Middle frontal gyrus (tissue), 1 donor: Measurements from ENCODE around the gene ALDH4A1.
"Not testable (repeated sequence)": the region's sequence is repeated elsewhere in the genome, so short reads cannot be mapped to it uniquely, and the experiment has no call there.

ENCODE experiments used
- DNase-seq: peaks from one replicate; pipeline ENCODE4 v3.0.0-alpha.2; 2015; ENCODE audit warnings: low spot score; ENCODE audit errors: extremely low spot score

ALDH4A1 gene

DNA sequence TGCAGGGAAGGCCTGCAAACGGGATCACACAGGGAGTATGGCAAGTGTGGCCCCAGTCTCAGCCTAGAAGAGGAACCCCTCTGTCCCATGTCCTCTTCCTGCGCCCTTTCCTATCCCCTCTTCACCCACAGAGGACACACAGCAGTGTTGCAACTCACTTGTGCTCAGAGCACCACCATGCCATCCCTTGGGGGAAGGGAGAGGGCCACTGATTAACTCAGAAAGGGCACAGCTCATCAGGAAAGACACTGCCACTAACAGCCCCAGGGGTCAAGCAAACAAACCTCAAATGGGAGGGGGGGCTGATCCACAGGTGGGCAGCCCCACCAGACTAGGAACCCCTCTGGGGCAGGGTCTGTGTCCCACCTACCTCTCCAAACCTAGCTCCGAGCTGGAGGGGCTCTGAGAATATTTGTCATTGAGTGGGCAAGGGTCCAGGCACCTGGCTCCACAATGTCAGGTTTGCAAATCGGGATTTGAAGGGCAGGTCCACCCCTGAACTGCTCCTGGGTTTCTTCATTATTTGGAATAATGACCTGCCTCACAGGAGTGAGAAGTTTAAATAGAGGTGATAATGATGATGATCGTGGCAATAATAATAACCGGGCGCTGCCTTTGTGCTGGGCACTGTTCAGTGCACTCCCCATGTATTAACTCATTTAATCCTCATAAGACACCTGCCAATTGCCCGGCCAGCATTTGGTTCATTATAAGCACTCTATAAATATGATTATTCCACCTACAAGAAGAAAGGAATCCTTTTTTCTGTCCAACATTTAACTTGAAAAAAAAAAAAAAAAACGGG is 1.0 kb downstream of the ALDH4A1 start:
- DNase-seq = no peak

DNA sequence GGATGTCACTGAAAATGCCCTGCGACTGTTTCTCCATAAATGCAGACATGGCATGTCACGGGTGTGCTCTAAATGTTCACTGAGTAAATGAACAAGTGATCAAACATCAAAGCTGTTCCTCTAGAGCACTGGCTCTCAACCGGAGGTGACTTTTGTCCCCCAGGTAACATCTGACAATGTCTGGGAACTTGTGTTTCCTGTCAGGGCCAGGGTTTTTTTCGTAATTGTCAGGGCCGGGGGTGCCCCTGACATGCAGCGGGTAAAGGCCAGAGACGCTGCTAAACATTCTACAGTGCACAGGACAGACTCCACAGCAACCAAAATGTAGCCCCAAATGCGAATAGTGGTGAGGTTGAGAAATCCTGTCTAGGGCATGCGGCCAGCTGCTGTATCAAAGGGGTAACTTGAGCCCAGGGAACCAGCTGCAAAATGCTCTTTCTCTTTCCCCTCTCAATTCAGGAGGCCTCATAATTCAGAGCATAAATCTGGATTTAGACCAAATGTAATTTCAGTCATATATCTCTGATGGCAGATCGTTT is 2.0 kb downstream of the ALDH4A1 start:
- no peak for DNase-seq

DNA sequence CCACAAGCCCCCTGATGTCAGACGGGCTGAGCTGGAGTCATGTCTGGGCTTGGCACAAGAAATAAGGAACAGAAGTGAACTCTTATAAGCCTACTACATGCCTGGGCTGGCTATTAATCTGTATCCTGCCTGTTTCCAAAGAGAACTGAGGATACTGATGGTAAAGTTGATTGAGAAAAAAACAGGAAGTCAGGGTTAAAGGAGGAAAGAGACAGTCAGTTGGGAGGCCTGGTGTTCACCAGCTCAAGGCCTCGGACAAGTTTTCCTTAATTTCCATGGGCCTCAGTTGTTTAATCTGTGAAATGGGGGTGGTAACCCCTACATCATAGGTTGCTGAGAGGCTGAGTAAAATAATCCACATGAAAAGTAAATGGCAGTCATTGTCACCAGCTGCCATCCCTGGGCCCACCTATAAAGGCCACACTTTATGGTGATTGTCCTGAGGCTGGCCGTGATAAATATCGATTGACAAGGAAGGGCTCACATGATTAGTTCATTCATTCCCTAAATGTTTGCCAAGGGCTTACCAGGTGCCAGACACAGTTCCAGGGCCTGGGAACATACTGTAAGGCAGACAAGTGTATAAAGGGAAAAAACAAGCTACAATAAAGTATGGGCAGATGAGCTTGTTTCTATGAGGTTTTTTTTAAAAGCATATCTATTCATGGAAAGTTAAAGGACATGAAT is 2.8 kb downstream of the ALDH4A1 start:
- no peak for DNase-seq

DNA sequence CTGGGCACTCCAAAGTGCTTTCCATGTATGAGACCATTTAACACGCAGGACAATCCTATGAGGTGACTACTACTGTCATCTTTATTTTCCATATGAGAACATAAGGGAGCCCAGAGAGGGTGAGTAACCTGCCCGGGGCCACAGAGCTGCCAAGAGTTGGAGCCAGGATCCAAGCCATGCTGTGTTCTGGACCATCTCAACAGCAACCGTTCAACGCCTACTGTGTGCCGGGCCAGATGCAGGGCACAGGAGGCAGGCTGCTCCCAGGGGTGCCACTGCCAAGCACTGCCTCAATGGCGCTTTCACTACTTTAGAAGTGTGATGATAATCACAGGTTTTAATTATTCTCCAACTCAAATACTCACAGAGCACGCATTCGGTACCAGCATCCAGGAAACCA is 3.8 kb downstream of the ALDH4A1 start:
- DNase-seq = no peak

DNA sequence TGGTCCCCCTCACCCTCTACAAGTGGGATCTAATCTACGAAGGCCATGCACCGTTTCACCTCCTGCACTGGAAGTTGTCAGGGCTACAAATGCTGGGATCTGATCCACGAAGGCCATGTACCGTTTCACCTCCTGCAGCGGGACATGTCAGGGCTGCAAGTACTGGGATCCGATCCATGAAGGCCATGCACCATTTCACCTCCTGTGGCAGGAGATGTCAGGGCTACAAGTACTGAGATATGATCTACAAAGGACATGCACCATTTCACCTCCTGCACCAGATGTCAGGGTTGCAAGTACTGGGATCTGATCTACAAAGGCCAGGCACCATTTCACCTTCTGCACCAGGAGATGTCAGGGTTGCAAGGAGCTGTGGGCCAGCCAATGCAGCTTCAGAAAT is 7.0 kb downstream of the ALDH4A1 start:
- DNase-seq = no peak

DNA sequence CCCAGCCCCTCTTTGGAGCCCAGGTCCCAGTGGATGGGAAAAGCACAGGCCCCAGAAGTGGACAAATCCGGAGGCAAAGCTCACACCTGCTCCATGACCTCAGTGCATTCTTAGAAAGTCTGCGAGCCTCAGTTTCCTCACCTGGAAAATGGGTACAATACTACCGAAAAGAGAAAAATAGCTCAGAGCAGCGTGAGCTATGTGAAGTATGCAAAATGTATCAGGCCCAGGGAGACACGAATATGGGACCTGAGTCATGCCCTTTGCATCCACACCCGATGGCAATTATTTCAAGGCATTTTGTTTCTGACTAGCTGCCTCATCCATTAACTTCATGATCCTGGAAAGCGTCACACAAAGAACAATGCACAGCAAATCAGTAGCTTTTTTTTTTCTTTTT is 9.2 kb downstream of the ALDH4A1 start:
- DNase-seq = no peak

DNA sequence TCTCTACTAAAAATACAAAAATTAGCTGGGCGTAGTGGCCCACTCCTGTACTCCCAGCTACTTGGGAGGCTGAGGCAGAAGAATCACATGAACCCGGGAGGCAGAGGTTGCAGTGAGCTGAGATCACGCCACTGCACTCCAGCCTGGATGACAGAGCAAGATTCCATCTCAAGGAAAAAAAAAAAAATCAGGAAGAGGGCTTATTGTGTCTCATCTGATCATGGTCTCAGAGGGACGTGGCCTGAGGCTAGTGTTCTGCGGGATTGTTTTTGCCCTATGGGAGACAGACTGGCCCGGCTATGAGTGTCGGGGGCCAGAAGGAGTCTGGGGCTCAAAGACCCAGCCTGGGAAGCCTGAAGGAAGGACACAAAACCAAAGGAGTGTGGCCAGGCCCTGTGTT is 10.5 kb downstream of the ALDH4A1 start:
- not testable (repeated sequence) for DNase-seq

DNA sequence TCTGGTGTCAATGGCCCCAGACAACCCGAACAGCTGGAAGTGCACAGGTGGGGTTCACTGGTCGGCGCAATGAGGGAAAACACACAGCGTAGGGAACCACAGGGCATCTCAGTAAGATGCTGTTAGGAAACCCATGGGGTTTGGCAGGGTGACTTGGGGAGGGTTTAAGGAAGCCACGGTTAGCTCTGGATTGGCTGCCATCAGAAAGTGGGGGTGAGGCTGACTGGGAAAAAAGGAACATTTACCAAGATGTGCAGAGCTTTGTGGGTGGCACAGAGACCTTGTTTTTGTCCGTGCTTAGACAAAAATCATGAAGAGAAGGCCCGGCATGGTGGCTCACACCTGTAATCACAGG is 11.0 kb downstream of the ALDH4A1 start:
- DNase-seq = no peak

DNA sequence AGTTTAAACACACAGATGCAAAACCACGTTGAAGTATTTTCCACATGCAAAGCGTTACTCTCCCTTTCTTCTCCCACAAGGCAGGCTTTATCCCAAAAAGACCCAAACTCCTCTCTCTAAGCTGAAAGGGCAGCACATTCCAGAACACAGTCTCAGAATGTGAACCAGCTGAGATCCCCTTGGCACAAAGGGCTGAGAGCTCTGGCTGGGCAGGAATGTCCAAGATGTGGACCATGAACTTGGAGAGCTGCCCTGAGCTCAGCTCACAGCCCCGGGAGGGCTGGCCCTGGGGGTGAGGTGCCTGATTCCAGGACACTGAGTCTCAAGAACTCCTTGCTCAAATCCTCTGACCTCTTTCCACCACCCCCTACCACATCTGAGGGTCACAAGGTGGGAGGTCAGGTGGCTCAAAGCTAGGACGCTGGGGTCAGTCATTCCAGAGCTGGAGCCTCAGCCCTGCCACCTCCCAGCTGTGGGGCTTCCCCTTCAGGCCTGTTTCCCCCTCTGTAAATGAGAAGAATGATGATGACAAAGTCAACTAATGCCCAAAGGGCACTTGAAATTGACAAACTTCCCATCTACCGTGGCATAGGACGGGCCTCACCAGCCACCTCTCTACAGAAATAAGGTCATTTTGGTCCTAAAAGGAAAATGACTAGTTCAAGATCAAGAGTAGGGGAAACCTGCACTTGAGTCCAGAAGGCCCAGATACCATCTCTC is 11.5 kb downstream of the ALDH4A1 start:
- no peak for DNase-seq

DNA sequence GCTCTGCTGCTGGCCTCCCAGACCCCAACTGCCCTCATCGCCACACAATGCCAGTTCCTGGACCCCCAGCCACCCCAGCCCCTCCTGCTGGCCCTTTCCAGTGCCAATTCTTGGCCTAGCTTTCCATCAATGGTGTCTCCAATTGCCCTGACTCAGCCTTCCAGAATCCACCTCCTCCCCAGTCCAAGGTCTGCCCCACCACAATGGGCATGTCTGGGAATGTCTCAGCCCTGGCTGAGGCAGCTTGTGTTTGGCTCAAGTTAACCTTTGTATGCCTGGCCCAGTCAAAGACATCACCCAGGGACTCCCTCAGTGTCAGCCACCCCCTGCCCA is 16.4 kb downstream of the ALDH4A1 start:
- no peak for DNase-seq

DNA sequence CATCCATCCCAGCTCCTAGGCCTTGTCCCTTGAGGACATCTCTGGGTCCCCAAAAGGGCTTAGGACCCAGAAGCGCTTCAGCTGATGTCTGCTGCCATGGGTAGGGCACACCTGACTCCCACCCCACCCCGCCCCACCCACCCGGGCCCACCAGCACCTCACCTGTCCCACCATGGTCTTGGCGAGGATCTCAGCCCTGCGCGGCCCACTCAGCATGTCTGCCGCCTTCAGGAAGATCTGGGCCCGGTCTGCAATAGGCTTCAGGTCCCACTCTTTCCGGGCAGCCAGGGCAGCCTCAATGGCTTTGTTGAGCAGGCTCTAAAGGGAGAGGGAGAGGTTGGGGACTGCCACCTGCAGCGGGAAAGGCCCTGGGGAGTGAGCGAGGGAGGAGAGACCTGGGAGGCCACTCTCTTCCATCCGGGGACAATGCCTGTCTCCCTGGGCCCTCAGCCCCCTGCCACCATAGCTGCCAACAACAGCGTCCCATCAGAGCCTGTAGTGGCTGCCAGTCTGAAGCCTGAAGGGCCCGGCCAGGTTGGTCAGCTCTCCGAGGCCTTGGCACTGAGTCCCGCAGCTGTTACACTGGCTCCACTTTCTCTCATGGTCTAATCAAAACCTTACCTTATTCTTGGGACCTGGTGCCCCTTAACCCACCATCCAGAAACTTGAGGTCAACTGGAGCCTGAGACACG is 16.9 kb downstream of the ALDH4A1 start:
- no peak for DNase-seq

DNA sequence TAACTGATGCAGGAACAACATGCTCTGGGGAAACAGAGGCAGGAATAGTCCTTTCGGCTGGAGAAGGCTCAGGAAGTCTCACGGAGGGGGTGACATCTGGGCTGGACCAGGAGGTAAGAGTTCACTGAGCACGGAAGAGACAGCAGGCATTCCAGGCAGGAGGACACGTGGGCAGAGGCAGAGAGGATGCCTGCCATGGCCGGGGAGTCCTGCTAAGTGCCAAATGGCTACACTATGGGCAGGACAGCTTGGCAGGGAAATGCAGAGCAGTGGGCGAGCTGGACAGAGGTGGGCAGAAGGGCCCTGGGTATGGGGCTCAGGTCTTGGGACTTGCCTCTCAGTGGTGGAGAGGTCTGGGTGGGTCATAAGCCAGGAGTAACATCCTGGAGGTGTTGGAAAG is 17.6 kb downstream of the ALDH4A1 start:
- DNase-seq = no peak

DNA sequence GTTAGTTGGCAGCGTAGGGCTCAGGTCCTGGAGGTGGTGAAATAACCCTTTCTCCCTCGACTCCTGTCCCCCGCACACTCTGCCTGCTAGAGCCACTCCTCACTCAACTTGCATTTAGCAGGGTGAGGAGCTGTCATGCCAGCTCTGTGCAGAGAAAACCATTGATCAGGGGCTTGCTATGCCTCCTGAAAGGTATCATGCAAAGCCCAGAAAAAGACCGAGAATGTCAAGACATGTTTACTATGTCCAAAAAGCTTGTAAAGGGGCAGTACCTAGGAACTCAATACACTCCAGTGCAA is 18.0 kb downstream of the ALDH4A1 start:
- DNase-seq = no peak

DNA sequence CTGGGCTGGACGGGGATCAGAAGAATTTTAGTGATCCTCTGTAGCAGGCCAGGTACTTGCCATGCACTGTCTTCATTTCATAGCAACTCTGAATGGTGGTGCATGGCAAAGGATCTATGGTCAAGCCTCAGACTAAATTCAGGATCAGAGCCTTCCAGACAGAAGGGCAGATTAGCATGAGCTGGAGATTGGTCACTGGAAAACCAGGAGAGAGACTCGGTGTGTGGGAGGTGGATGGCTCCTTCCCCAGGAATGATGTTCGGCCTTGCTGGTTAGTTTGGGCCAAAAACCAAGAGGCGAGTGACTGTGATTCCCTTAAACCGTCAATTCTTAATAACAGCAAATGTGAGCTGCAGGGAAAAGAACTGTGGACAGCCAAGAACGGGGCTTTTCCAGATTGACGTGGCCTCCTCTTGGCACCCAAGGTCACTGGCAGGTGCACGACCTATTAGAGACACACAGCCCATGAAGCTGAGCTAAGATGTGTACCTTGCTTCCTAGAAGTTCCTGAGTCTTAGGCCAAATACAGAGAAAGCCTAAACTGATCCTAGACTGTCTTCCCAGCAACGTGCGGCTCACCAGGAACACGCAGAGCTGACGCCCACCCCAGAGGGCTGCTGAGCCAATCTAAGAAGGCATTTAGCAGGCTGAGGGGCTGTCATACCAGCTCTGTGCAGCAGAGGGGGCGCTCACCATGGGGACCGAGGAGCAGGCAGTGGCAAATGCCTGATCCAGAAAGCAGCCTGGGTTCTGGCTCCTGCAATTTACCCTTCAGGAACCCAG is 18.5 kb downstream of the ALDH4A1 start:
- DNase-seq = peak; percentile 42

DNA sequence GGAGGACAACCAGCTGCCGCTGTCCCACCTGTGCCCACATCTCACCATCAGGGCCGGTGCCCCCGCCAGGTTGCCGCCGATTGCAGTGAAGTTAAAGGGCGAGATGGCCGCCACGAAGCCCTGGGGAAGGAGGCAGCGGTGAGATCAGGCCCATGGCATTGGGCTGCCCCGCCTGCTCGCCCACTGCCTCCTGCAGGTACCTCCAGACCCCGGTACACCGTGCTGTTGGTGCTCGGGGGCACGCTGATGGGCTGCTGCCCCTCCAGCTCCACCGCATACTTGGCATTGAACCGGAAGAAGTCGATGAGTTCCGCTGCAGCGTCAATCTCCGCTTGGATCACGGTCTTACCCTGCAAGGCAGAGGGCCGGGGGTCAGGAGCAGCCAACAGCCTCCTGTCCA is 19.3 kb downstream of the ALDH4A1 start:
- DNase-seq = no peak

DNA sequence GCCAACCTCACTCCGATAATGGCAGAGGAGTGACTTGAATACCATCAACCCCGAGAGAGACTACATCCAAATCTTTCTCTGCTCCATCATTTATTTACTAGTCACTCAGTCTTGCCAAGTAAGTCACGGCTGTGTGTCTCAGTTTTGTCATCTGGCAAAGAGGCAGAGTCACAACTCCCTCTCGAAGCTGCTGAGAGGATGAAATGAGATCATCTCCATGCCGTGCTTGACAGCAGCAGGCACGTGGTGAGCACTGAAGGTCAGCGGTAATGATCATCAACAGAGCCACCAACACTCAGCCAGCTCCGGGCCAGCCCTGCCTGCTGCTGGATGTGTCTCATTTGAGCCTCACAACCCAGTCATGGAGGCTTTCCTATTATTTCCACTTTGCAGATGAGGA is 19.9 kb downstream of the ALDH4A1 start:
- no peak for DNase-seq

DNA sequence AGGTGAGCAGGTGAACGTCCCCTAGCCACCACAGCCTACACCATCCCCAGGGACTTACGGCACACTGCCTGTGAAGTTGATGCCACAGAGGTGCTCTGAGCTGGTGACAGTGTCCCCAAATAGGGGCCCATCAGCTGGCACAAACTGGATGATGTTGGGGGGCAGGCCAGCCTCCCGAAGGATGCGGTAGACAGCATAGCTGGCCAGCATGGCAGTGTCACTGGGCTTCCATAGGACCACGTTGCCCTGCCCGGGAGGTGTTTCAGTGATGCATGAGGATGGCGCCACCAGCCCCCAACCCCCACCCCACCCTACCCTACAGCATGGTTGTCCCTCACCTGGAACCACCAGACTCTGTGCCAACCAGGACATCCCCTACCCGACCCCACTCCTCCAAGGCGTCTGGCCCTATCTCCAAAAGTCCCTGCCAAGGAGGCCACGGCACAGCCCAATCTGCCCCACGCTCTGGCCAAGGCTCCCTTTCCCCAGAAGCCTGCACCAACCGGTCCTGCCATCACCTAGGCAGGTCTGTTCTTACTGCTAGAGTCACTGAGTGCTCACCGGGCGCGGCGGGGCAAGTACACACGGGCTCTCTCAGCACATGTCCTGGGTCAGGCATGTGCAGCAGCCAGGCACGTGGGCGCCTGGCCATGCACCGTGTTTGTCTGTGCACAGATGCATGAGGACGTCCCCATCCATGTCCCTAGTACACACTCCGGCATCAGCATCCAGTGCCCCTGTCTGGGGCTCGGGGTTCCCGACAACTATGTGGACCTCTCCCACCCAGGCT is 20.5 kb downstream of the ALDH4A1 start:
- no peak for DNase-seq

DNA sequence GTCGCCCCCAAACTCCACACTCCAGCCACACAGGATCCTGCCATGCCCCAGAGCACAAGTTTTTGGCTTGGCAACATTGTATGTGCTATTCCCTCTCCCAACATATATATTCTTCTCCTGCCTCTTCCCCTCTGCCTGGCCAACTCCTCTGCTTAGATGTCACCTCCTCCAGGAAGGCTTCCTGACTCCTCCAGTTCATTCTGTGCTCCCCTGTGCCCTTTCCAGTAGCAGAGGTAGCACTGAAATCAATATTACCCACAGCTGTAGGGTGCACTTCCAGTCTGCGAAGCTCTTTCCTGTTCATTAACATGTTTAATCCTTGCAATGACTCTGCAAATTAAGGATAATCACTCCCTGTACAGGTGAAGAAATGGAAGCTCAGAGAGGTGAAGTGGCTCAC is 21.2 kb downstream of the ALDH4A1 start:
- no peak for DNase-seq

DNA sequence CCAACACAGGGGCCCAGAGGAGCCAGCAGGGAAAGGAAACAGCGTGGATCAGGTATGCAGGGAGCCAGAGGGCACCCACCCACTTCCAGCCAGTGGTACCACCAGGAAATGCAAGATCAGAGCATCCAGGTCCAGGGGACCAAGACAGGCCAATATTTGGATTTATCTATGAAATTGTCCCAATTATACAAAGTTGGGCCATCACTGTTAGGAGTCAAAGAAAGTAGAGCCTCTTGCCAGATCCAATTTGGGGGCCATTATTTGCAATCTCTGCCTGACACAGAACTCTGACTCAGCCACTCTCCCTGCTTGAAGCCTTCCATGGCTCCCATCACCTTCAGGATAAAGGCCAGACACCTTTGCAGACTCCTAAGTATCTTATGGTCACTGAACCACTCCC is 21.8 kb downstream of the ALDH4A1 start:
- no peak for DNase-seq

DNA sequence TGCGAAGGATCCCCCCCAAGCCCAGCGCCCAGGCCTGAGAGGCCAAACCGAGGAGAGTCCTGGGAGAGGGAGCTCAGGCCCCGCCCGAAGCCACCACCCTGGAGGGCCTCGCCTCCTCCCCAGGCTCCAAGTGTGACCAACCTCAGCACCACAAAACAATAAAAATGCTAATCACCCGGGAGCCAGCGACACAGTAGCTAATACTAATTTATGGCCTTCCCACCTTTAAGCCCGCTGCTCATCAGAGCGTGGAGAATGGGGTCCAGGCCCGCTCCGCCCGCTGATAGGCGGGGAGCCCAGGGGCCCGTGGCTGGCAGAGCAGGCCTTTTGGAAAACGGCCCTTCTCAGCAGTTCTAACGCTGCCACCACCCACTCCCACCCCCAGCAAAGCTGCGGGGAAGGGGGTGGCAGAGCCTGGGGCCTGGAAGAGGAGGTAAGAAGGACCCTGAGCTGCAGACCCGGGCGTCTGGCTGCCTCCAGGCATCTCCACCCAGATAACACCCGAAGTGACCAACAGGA is 22.5 kb downstream of the ALDH4A1 start:
- DNase-seq = no peak
